Activated CD8-positive, alpha-beta T cell treated with anti-CD3 and anti-CD28 coated beads, Interleukin-2, amount 10 ng/mL, durations not matched to agents 7 days and 5 days (primary cell): ENCODE data around the gene LPIN3. TPM values are rescaled to one million over a fixed set of nuclear protein-coding genes. Genes with fewer than 3 reads are reported as not detected.

Source experiments
- ATAC-seq: fragments of 150-1000 bp; cut with Tn5 transposase; one replicate; pipeline ENCODE4 v1.10.0; 2021; ENCODE audit warnings: moderate library complexity
- CTCF ChIA-PET: fragments of 350-600 bp; sonication (Branson Sonifier 250); formaldehyde crosslinking; loops from one replicate; lab custom pipeline; 2021; ENCODE audit warnings: antibody characterized with exemption; lab: Charles Lee
- POLR2A ChIA-PET: fragments of 350-600 bp; sonication (Branson Sonifier 250); formaldehyde crosslinking; loops from one replicate; lab custom pipeline; 2021; ENCODE audit warnings: antibody characterized with exemption; lab: Charles Lee
- DNase-seq: peaks from one replicate; pipeline ENCODE4 v3.0.0-alpha.2; 2020
- H3K27ac Mint-ChIP-seq: one replicate; pipeline ENCODE4 v1.8.0; 2021; ENCODE audit warnings: mild to moderate bottlenecking, mixed read lengths
- H3K27me3 Mint-ChIP-seq: one replicate; pipeline ENCODE4 v1.8.0; 2021; ENCODE audit warnings: low read depth, mixed read lengths
- H3K36me3 Mint-ChIP-seq: one replicate; pipeline ENCODE4 v1.8.0; 2021; ENCODE audit warnings: low read depth, mixed read lengths
- H3K4me1 Mint-ChIP-seq: one replicate; pipeline ENCODE4 v1.8.0; 2021; ENCODE audit warnings: low read depth, mixed read lengths
- H3K4me3 Mint-ChIP-seq: one replicate; pipeline ENCODE4 v1.8.0; 2021; ENCODE audit warnings: mild to moderate bottlenecking, mixed read lengths
- H3K9me3 Mint-ChIP-seq: one replicate; pipeline ENCODE4 v1.8.0; 2022; ENCODE audit warnings: mixed read lengths; ENCODE audit not compliant: insufficient read depth
- total RNA-seq, 2 experiments: library from RNA; stranded (reverse); gene quantifications; one replicate each; pipeline ENCODE4 v1.2.3, GENCODE V29; 2021

LPIN3 gene
- total RNA-seq, 2 experiments from 2014 or later, result 0.74 to 0.91 TPM

GRCh38 chr20:41373251-41373783 lies 32.7 kb downstream of the LPIN3 start:
- H3K4me1 Mint-ChIP-seq, result no peaks in the 10 kb centered on the region
- no peaks in the 10 kb centered on the region for H3K9me3 Mint-ChIP-seq
- H3K27ac Mint-ChIP-seq, result no peak overlapping the region
- ATAC-seq (no peak), DNase-seq (no peak)
- CTCF ChIA-PET, result no interaction called here
- H3K4me3 Mint-ChIP-seq, result no peak overlapping the region
- peaks cover 37% of the 10 kb centered on the region for H3K27me3 Mint-ChIP-seq
- no peaks in the 10 kb centered on the region for H3K36me3 Mint-ChIP-seq
- POLR2A ChIA-PET, result no interaction called here

- H3K4me3 Mint-ChIP-seq, result no peak overlapping the region
- peaks cover 35% of the 10 kb centered on the region for H3K27me3 Mint-ChIP-seq
- no peaks in the 10 kb centered on the region for H3K4me1 Mint-ChIP-seq
- ATAC-seq (no peak), DNase-seq (no peak)
- ChIA-PET POLR2A (no interaction called here), CTCF (no interaction called here)
- no peaks in the 10 kb centered on the region for H3K9me3 Mint-ChIP-seq
- no peaks in the 10 kb centered on the region for H3K36me3 Mint-ChIP-seq
- H3K27ac Mint-ChIP-seq, result no peak overlapping the region
Measured at GRCh38 chr20:41373931-41374920, 33.6 kb downstream of the LPIN3 start.

GRCh38 chr20:41375846-41376245 lies 35.2 kb downstream of the LPIN3 start:
- Mint-ChIP-seq H3K4me1 (peaks cover 12% of the 10 kb centered on the region), H3K27me3 (peaks cover 45% of the 10 kb centered on the region), H3K4me3 (no peak overlapping the region), H3K27ac (no peak overlapping the region), H3K36me3 (no peaks in the 10 kb centered on the region), H3K9me3 (no peaks in the 10 kb centered on the region)
- CTCF ChIA-PET, result no interaction called here
- POLR2A ChIA-PET, result no interaction called here
- no peak for ATAC-seq
- DNase-seq, result no peak

GRCh38 chr20:41376349-41376748 lies 35.7 kb downstream of the LPIN3 start:
- Mint-ChIP-seq H3K9me3 (no peaks in the 10 kb centered on the region), H3K36me3 (no peaks in the 10 kb centered on the region), H3K4me1 (peaks cover 14% of the 10 kb centered on the region), H3K27ac (no peak overlapping the region), H3K27me3 (peaks cover 46% of the 10 kb centered on the region), H3K4me3 (no peak overlapping the region)
- ATAC-seq, result no peak
- ChIA-PET CTCF (no interaction called here), POLR2A (no interaction called here)
- no peak for DNase-seq

GRCh38 chr20:41377275-41377674 lies 36.7 kb downstream of the LPIN3 start:
- no peaks in the 10 kb centered on the region for H3K36me3 Mint-ChIP-seq
- no peak overlapping the region for H3K27ac Mint-ChIP-seq
- CTCF ChIA-PET, result no interaction called here
- H3K4me1 Mint-ChIP-seq, result peaks cover 14% of the 10 kb centered on the region
- DNase-seq (no peak), ATAC-seq (no peak)
- peaks cover 46% of the 10 kb centered on the region for H3K27me3 Mint-ChIP-seq
- POLR2A ChIA-PET, result no interaction called here
- no peaks in the 10 kb centered on the region for H3K9me3 Mint-ChIP-seq
- H3K4me3 Mint-ChIP-seq, result no peak overlapping the region

GRCh38 chr20:41379551-41379950 lies 38.9 kb downstream of the LPIN3 start:
- Mint-ChIP-seq H3K36me3 (no peaks in the 10 kb centered on the region), H3K9me3 (no peaks in the 10 kb centered on the region), H3K27ac (no peak overlapping the region), H3K27me3 (peaks cover 47% of the 10 kb centered on the region), H3K4me3 (no peak overlapping the region), H3K4me1 (peaks cover 14% of the 10 kb centered on the region)
- ChIA-PET POLR2A (no interaction called here), CTCF (interaction anchor here (1.2 to 1.3 kb wide), 2 partner anchors 184 to 245 kb away, joined by 3 to 4 read pairs; no protein-coding TSS in a partner anchor)
- DNase-seq (no peak), ATAC-seq (no peak)

GRCh38 chr20:41380551-41381193 lies 40.1 kb downstream of the LPIN3 start:
- POLR2A ChIA-PET, result no interaction called here
- Mint-ChIP-seq H3K27me3 (peaks cover 47% of the 10 kb centered on the region), H3K9me3 (no peaks in the 10 kb centered on the region), H3K27ac (no peak overlapping the region), H3K4me1 (peaks cover 14% of the 10 kb centered on the region), H3K4me3 (no peak overlapping the region), H3K36me3 (no peaks in the 10 kb centered on the region)
- CTCF ChIA-PET, result interaction anchor here (1.2 kb wide), 1 partner anchor 183 kb away, joined by 3 read pairs; no protein-coding TSS in a partner anchor
- DNase-seq (no peak), ATAC-seq (no peak)

- no peak for ATAC-seq
- no peak for DNase-seq
- Mint-ChIP-seq H3K36me3 (no peaks in the 10 kb centered on the region), H3K4me1 (peaks cover 14% of the 10 kb centered on the region), H3K4me3 (no peak overlapping the region), H3K27ac (no peak overlapping the region), H3K27me3 (peaks cover 29% of the 10 kb centered on the region), H3K9me3 (no peaks in the 10 kb centered on the region)
- ChIA-PET CTCF (no interaction called here), POLR2A (no interaction called here)
Measured at GRCh38 chr20:41382791-41383305, 42.2 kb downstream of the LPIN3 start.

- Mint-ChIP-seq H3K4me1 (no peaks in the 10 kb centered on the region), H3K27ac (no peak overlapping the region), H3K9me3 (no peaks in the 10 kb centered on the region), H3K27me3 (peaks cover 8% of the 10 kb centered on the region), H3K36me3 (no peaks in the 10 kb centered on the region), H3K4me3 (no peak overlapping the region)
- ChIA-PET POLR2A (no interaction called here), CTCF (no interaction called here)
- DNase-seq (no peak), ATAC-seq (no peak)
Measured at GRCh38 chr20:41386502-41387427, 46.1 kb downstream of the LPIN3 start.

- ATAC-seq (no peak), DNase-seq (no peak)
- H3K36me3 Mint-ChIP-seq, result no peaks in the 10 kb centered on the region
- no peak overlapping the region for H3K4me3 Mint-ChIP-seq
- ChIA-PET CTCF (no interaction called here), POLR2A (no interaction called here)
- H3K27ac Mint-ChIP-seq, result no peak overlapping the region
- H3K9me3 Mint-ChIP-seq, result no peaks in the 10 kb centered on the region
- peaks cover 8% of the 10 kb centered on the region for H3K27me3 Mint-ChIP-seq
- no peaks in the 10 kb centered on the region for H3K4me1 Mint-ChIP-seq
Measured at GRCh38 chr20:41387444-41387851, 46.8 kb downstream of the LPIN3 start.

- H3K27ac Mint-ChIP-seq, result no peak overlapping the region
- DNase-seq (no peak), ATAC-seq (no peak)
- no peak overlapping the region for H3K4me3 Mint-ChIP-seq
- ChIA-PET POLR2A (no interaction called here), CTCF (no interaction called here)
- H3K4me1 Mint-ChIP-seq, result no peaks in the 10 kb centered on the region
- no peaks in the 10 kb centered on the region for H3K36me3 Mint-ChIP-seq
- no peaks in the 10 kb centered on the region for H3K27me3 Mint-ChIP-seq
- H3K9me3 Mint-ChIP-seq, result no peaks in the 10 kb centered on the region
Measured at GRCh38 chr20:41390889-41391288, 50.3 kb downstream of the LPIN3 start.
